Upper lobe of left lung (tissue), 6 donors: Measurements from ENCODE around the gene PRSS12. TPM values are rescaled to one million over a fixed set of nuclear protein-coding genes. Genes with fewer than 3 reads are reported as not detected.

Experiments
- ATAC-seq, 2 donors: fragments of 200-7000 bp; cut with Tn5 transposase; one replicate each; pipeline ENCODE4 v1.9.1; 2022; ENCODE audit warnings: mild to moderate bottlenecking in 2 of 2, moderate library complexity in 2 of 2; ENCODE audit not compliant: low FRiP score in 2 of 2
- DNase-seq, 2 donors: peaks; one replicate each; pipeline ENCODE4 v3.0.0-alpha.2; 2019 to 2020
- H3K27ac ChIP-seq, 4 donors: fragments of 200-600 bp; sonication (generic); one replicate each; pipeline ENCODE4 v1.5.1; 2016 to 2019
- H3K27me3 ChIP-seq, 4 donors: fragments of 200-600 bp; sonication (generic); one replicate each; pipeline ENCODE4 v1.5.1; 2017 to 2019
- H3K36me3 ChIP-seq, 4 donors: fragments of 200-600 bp; sonication (generic); one replicate each; pipeline ENCODE4 v1.5.1; 2016 to 2019
- H3K4me1 ChIP-seq, 4 donors: fragments of 200-600 bp; sonication (generic); one replicate each; pipeline ENCODE4 v1.5.1; 2018 to 2019
- H3K4me3 ChIP-seq, 4 donors: fragments of 200-600 bp; sonication (generic); one replicate each; pipeline ENCODE4 v1.5.1; 2017 to 2019; ENCODE audit warnings: mild to moderate bottlenecking in 2 of 4, moderate library complexity in 1 of 4
- H3K9me3 ChIP-seq, 4 donors: fragments of 200-600 bp; sonication (generic); one replicate each; pipeline ENCODE4 v1.5.1; 2018 to 2019
- CTCF ChIP-seq, 6 experiments: fragments of 450-650 bp in 4 of 6; fragments of 200-600 bp in 2 of 6; sonication (generic) in 2 of 6; IDR thresholded peaks; one replicate each; pipeline ENCODE4 v1.5.1; 2016 to 2019; ENCODE audit warnings: antibody characterized with exemption in 6 of 6
- EP300 ChIP-seq, 4 donors: sonication (generic); formaldehyde crosslinking; IDR thresholded peaks; one replicate each; pipeline ENCODE4 v1.5.1; 2017; ENCODE audit warnings: antibody characterized with exemption in 4 of 4, control low read depth in 2 of 4
- POLR2A ChIP-seq, 4 donors: fragments of 450-650 bp; IDR thresholded peaks; one replicate each; pipeline ENCODE4 v1.5.1; 2016 to 2017; ENCODE audit warnings: antibody characterized with exemption in 4 of 4, mild to moderate bottlenecking in 2 of 4
- POLR2AphosphoS5 ChIP-seq, 2 donors: sonication (generic); formaldehyde crosslinking; IDR thresholded peaks; one replicate each; pipeline ENCODE4 v1.5.1; 2017; ENCODE audit warnings: antibody characterized with exemption in 2 of 2
- WGBS, 2 donors: methylation state at CpG; one replicate each; pipeline ENCODE4 v1.1.5; 2017 to 2018; 5-methylcytosine and 5-hydroxymethylcytosine counted together
- total RNA-seq, 6 donors: library from RNA; depleted of rRNA in 4 of 6; stranded (reverse); fragments of >200 nt in 4 of 6; gene quantifications; one replicate each; pipeline versions ENCODE4 v1.1.0 to v1.2.1, GENCODE V29; 2016 to 2021
- donor health status: DM: no; HTN: no; CAD: no; lungs with moderate emphysema.
- donor health status: DM: no; HTN: yes; CAD: no; lungs with severe emphysema.

PRSS12 gene
- total RNA-seq, 6 donors from 2014 or later = 6.8 to 27.2 (median 10.0) TPM

DNA sequence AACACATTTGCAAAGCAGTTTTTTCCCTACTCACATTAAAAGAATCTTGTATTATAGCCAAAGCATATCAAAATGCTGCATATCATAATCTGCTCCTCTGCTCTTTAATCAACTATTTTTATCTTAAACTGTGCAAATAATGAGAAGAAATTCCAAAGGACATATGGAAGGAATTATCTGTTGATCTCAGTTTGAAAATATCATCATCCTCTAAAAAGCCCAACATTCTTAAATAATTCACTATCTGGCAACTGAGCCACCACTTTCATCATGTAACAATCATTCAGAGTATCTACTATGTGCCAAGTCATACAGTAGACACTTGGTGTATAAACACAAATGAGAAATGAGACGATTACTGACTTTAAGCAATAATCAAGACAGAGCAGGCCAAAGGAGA, 63.0 kb downstream of the PRSS12 start:
- DNase-seq = no peak
- peak in 1 of 2 donors; percentile 73 for ATAC-seq
- 48 to 50% methylated on average over 1 of the region's 1 CpG for WGBS, 2 donors

DNA sequence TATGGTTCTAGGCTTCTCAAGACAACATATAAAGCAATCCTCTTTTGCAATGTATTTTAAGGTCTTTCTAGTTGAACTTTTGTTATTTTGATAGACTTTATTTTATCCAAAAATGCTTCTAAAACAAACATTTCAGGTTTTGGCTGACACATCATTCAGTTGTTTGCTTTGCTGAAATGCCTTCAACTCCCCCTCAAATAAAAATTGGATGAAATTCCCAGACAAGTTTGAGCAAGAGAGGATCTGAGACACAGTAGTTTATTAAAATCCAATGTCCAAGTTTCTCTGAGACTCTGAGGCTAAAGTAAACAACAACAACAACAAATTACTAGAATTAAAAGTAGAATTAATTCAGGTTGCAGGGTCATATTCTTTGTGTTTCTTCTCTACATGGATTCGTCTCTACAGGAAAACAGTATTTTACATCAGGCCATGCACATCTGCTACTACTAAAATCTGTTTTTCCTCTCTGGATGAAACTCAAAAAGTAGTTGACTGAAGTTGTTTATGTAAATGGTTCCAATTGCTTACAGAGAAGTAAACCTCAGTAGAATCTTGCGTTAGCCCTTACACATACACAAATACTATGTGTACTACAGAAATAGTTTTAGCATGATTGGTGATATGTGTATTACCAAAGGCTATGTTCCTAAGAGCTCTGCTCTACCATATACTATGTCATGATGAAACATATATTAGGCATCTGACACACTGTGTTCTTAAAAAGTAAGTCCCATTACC, 64.9 kb downstream of the PRSS12 start:
- TF ChIP-seq CTCF (IDR thresholded peaks at IDR 0.05) (no peak), POLR2AphosphoS5 (IDR thresholded peaks at IDR 0.05) (no peak), POLR2A (IDR thresholded peaks at IDR 0.05) (no peak), EP300 (IDR thresholded peaks at IDR 0.05) (no peak)
- no peaks in the 10 kb centered on the region for H3K9me3 ChIP-seq
- no peak overlapping the region for H3K27ac ChIP-seq
- peaks cover 0 to 1% (median 0%) of the 10 kb centered on the region in 4 donors for H3K4me1 ChIP-seq
- H3K4me3 ChIP-seq = no peak overlapping the region
- DNase-seq = no peak
- no peaks in the 10 kb centered on the region for H3K36me3 ChIP-seq
- WGBS, 2 donors = 70 to 71% methylated on average over 2 of the region's 2 CpGs
- H3K27me3 ChIP-seq = no peaks in the 10 kb centered on the region
- ATAC-seq = no peak

More for the DNA sequence above, 63.0 kb downstream of the PRSS12 start:
- Histone ChIP-seq H3K27ac (no peak overlapping the region), H3K36me3 (no peaks in the 10 kb centered on the region), H3K4me1 (no peaks in the 10 kb centered on the region), H3K4me3 (no peak overlapping the region), H3K9me3 (no peaks in the 10 kb centered on the region), H3K27me3 (no peaks in the 10 kb centered on the region)
- TF ChIP-seq POLR2A (IDR thresholded peaks at IDR 0.05) = no peak
- TF ChIP-seq EP300 (IDR thresholded peaks at IDR 0.05) = no peak
- TF ChIP-seq POLR2AphosphoS5 (IDR thresholded peaks at IDR 0.05) = no peak
- TF ChIP-seq CTCF (IDR thresholded peaks at IDR 0.05) = no peak

GRCh38 chr4:118286685-118287084, 66.1 kb downstream of the PRSS12 start:
- TF ChIP-seq CTCF (IDR thresholded peaks at IDR 0.05) (no peak), POLR2AphosphoS5 (IDR thresholded peaks at IDR 0.05) (no peak), EP300 (IDR thresholded peaks at IDR 0.05) (no peak), POLR2A (IDR thresholded peaks at IDR 0.05) (no peak)
- peaks cover 1 to 8% (median 5%) of the 10 kb centered on the region in 4 donors for H3K4me1 ChIP-seq

DNA sequence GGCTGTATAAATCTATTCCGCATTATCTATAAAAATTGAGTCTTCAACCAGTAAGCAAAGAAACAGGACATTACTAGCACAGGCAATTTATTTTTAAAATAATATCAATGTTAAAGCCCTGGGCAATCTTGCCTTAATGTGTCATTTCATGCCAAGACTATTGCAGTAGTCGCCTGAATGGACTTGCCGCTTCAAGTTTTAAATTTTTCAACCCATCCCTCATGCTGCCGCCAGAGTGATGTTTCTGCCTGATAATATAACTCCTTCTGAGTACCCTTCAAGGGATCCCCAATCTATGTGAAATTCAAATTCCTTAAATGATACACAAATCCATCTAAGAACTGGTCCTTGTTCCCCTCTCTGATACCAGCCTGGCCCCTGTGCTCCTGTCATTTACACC, 66.9 kb downstream of the PRSS12 start:
- Histone ChIP-seq H3K9me3 (no peaks in the 10 kb centered on the region), H3K27ac (no peak overlapping the region), H3K4me1 (peaks cover 7 to 16% (median 9%) of the 10 kb centered on the region in 4 donors), H3K4me3 (no peak overlapping the region), H3K27me3 (no peaks in the 10 kb centered on the region), H3K36me3 (peaks cover 0 to 4% (median 0%) of the 10 kb centered on the region in 4 donors)
- no peak for DNase-seq
- WGBS, 2 donors = 94 to 97% methylated on average over 4 of the region's 4 CpGs
- TF ChIP-seq CTCF (IDR thresholded peaks at IDR 0.05) (no peak), EP300 (IDR thresholded peaks at IDR 0.05) (no peak), POLR2AphosphoS5 (IDR thresholded peaks at IDR 0.05) (no peak), POLR2A (IDR thresholded peaks at IDR 0.05) (no peak)
- ATAC-seq = no peak

More at GRCh38 chr4:118286685-118287084, 66.1 kb downstream of the PRSS12 start:
- H3K27me3 ChIP-seq = no peaks in the 10 kb centered on the region
- H3K4me3 ChIP-seq = no peak overlapping the region
- H3K36me3 ChIP-seq = no peaks in the 10 kb centered on the region
- no peaks in the 10 kb centered on the region for H3K9me3 ChIP-seq
- no peak for ATAC-seq
- H3K27ac ChIP-seq = no peak overlapping the region
- no peak for DNase-seq
- 89 to 94% methylated on average over 3 of the region's 3 CpGs for WGBS, 2 donors

- WGBS, 2 donors = 55 to 68% methylated on average over 3 of the region's 3 CpGs
- Histone ChIP-seq H3K27me3 (no peaks in the 10 kb centered on the region), H3K4me3 (no peak overlapping the region), H3K27ac (no peak overlapping the region), H3K4me1 (peaks cover 20 to 31% (median 25%) of the 10 kb centered on the region in 4 donors), H3K9me3 (no peaks in the 10 kb centered on the region), H3K36me3 (peaks cover 0 to 14% (median 0%) of the 10 kb centered on the region in 4 donors)
- no peak for DNase-seq
- TF ChIP-seq POLR2AphosphoS5 (IDR thresholded peaks at IDR 0.05) = no peak
- TF ChIP-seq EP300 (IDR thresholded peaks at IDR 0.05) = no peak
- TF ChIP-seq CTCF (IDR thresholded peaks at IDR 0.05) = no peak
- no peak for TF ChIP-seq POLR2A (IDR thresholded peaks at IDR 0.05)
- no peak for ATAC-seq
Observed at GRCh38 chr4:118284169-118284568, 68.6 kb downstream of the PRSS12 start.
